ENCODE data around the gene TNRC6B.

- no peak for TF ChIP-seq CTCF (IDR thresholded peaks at IDR 0.05; ENCODE audit: low read length)
- no peak for TF ChIP-seq EZH2 (IDR thresholded peaks at IDR 0.05; ENCODE audit: borderline replicate concordance, low read length)
Observed at GRCh38 chr22:40367342-40367741, 189.6 kb downstream of the TNRC6B start.

All from OCI-LY1 (cell line).